Natural killer cell (primary cell): ENCODE results near the gene STK32C. TPM values are rescaled to one million over a fixed set of nuclear protein-coding genes. Genes with fewer than 3 reads are reported as not detected.

Source experiments
- ATAC-seq, 3 donors: fragments of 150-1000 bp in 2 of 3; fragments of 200-7000 bp in 1 of 3; cut with Tn5 transposase; 1 replicate in 1 of 3; 2 replicates in 2 of 3; pipeline ENCODE4 v1.10.0; 2021; ENCODE audit warnings: mild to moderate bottlenecking in 2 of 3, moderate library complexity in 2 of 3
- DNase-seq, 2 donors: peaks; one replicate each; pipeline versions ENCODE4 v3.0.0 to v3.0.0-alpha.2; 2013 to 2021; ENCODE audit warnings: mixed read lengths in 1 of 2
- H3K27ac ChIP-seq: one replicate; pipeline ENCODE4 v1.5.1; 2013; ENCODE audit warnings: mild to moderate bottlenecking, low read length
- H3K27me3 ChIP-seq: one replicate; pipeline ENCODE4 v1.6.1; 2013; ENCODE audit warnings: low read length; ENCODE audit not compliant: control insufficient read depth, insufficient read depth
- H3K36me3 ChIP-seq: one replicate; pipeline ENCODE4 v1.6.1; 2013; ENCODE audit warnings: low read length; ENCODE audit not compliant: control insufficient read depth, insufficient read depth
- H3K4me1 ChIP-seq: one replicate; pipeline ENCODE4 v1.6.1; 2013; ENCODE audit warnings: low read length; ENCODE audit not compliant: control insufficient read depth, insufficient read depth
- H3K4me3 ChIP-seq: one replicate; pipeline ENCODE4 v1.5.1; 2013; ENCODE audit warnings: low read length
- H3K9me3 ChIP-seq: one replicate; pipeline ENCODE4 v1.6.1; 2013; ENCODE audit warnings: low read length; ENCODE audit not compliant: control insufficient read depth, insufficient read depth
- H3K27ac Mint-ChIP-seq, 2 donors: one replicate each; pipeline ENCODE4 v1.8.0; 2022; ENCODE audit warnings: mild to moderate bottlenecking in 2 of 2, mixed read lengths in 2 of 2, moderate library complexity in 1 of 2
- H3K27me3 Mint-ChIP-seq, 2 donors: one replicate each; pipeline ENCODE4 v1.8.0; 2022; ENCODE audit warnings: low read depth in 2 of 2, mixed read lengths in 2 of 2
- H3K36me3 Mint-ChIP-seq: one replicate; pipeline ENCODE4 v1.8.0; 2022; ENCODE audit warnings: mixed read lengths
- H3K4me1 Mint-ChIP-seq, 2 donors: one replicate each; pipeline ENCODE4 v1.8.0; 2022; ENCODE audit warnings: mixed read lengths in 2 of 2
- H3K4me3 Mint-ChIP-seq: one replicate; pipeline ENCODE4 v1.8.0; 2022; ENCODE audit warnings: mild to moderate bottlenecking, moderate library complexity, mixed read lengths
- H3K9me3 Mint-ChIP-seq, 2 donors: one replicate each; pipeline ENCODE4 v1.8.0; 2022; ENCODE audit warnings: mixed read lengths in 2 of 2
- CTCF ChIP-seq: fragments of 200-600 bp; IDR thresholded peaks from one replicate; pipeline ENCODE4 v1.8.0; 2022; ENCODE audit warnings: antibody characterized with exemption
- WGBS: methylation state at CpG from one replicate; pipeline ENCODE4 v1.1.7; 2013; ENCODE audit warnings: missing lambda C conversion rate; ENCODE audit not compliant: insufficient coverage; 5-methylcytosine and 5-hydroxymethylcytosine counted together
- intact Hi-C: fragments of 100-400 bp; cut with micrococcal nuclease; formaldehyde crosslinking; loops from one replicate; pipeline ENCODE4 v1.14.2; 2022
- total RNA-seq, 4 donors: library from RNA; stranded (reverse); fragments of 120-200 nt in 1 of 4; gene quantifications; one replicate each; pipeline versions ENCODE4 v1.2.3 to v1.2.4, GENCODE V29; 2013 to 2022

STK32C gene
- total RNA-seq, 3 donors from 2014 or later (not counting 1 experiment from before 2014, with no cell fraction given): 12.7 to 22.1 (median 17.9) TPM

- H3K9me3 Mint-ChIP-seq: no peaks in the 10 kb centered on the region
Observed at GRCh38 chr10:132212816-132213215, 94.9 kb downstream of the STK32C start.

DNA sequence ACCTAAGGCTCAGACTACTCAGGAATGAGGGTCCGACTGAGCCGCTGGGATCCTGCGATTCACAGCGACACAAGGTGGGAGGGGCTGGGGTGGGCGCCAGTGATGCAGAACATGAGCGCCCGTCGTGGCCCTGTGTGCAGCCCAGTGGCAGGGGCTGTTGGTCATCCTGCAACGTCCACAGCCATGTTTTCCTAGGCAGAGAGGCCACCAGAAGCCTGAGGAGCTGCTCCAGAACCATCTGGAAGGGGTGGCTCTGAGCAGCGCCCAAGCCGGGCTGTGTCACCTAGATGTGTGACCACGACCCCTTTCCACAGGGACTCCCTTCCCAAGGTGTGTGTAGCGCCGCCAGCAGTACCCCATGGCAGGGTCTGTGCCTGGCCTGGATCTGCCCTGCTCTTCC lies 96.5 kb downstream of the STK32C start:
- no peak for TF ChIP-seq CTCF
- WGBS: 94% methylated on average over 14 of the region's 14 CpGs
- Mint-ChIP-seq H3K36me3 (no peaks in the 10 kb centered on the region), H3K27me3 (no peaks in the 10 kb centered on the region), H3K27ac (no peak overlapping the region), H3K4me1 (no peaks in the 10 kb centered on the region), H3K9me3 (no peaks in the 10 kb centered on the region), H3K4me3 (no peak overlapping the region)
- Histone ChIP-seq H3K27me3 (no peaks in the 10 kb centered on the region), H3K4me3 (no peak overlapping the region), H3K27ac (no peak overlapping the region), H3K36me3 (no peaks in the 10 kb centered on the region), H3K9me3 (peaks cover under 1% of the 10 kb centered on the region), H3K4me1 (no peaks in the 10 kb centered on the region)
- intact Hi-C loops: no loop called here
- no peak for ATAC-seq
- no peak for DNase-seq

More at GRCh38 chr10:132212816-132213215, 94.9 kb downstream of the STK32C start:
- Mint-ChIP-seq H3K4me3 (no peak overlapping the region), H3K36me3 (no peaks in the 10 kb centered on the region), H3K27me3 (no peaks in the 10 kb centered on the region), H3K27ac (no peak overlapping the region), H3K4me1 (no peaks in the 10 kb centered on the region)
- 96% methylated on average over 9 of the region's 9 CpGs for WGBS
- no peak for DNase-seq
- H3K4me1 ChIP-seq: no peaks in the 10 kb centered on the region
- TF ChIP-seq CTCF: no peak
- H3K36me3 ChIP-seq: no peaks in the 10 kb centered on the region
- no peak overlapping the region for H3K27ac ChIP-seq
- H3K4me3 ChIP-seq: no peak overlapping the region
- intact Hi-C loops: no loop called here
- no peaks in the 10 kb centered on the region for H3K27me3 ChIP-seq
- ATAC-seq: no peak
- H3K9me3 ChIP-seq: peaks cover 14% of the 10 kb centered on the region

GRCh38 chr10:132210766-132211165 lies 97.0 kb downstream of the STK32C start:
- Mint-ChIP-seq H3K27ac (no peak overlapping the region), H3K9me3 (no peaks in the 10 kb centered on the region), H3K4me1 (no peaks in the 10 kb centered on the region), H3K27me3 (no peaks in the 10 kb centered on the region), H3K36me3 (no peaks in the 10 kb centered on the region), H3K4me3 (no peak overlapping the region)
- Histone ChIP-seq H3K36me3 (no peaks in the 10 kb centered on the region), H3K4me1 (no peaks in the 10 kb centered on the region), H3K27me3 (no peaks in the 10 kb centered on the region), H3K4me3 (no peak overlapping the region), H3K27ac (no peak overlapping the region), H3K9me3 (no peaks in the 10 kb centered on the region)
- 92% methylated on average over 14 of the region's 14 CpGs for WGBS
- intact Hi-C loops: no loop called here
- DNase-seq (no peak), ATAC-seq (no peak)
- no peak for TF ChIP-seq CTCF

- H3K27ac Mint-ChIP-seq: no peak overlapping the region
- no peak for TF ChIP-seq CTCF
- 95% methylated on average over 23 of the region's 23 CpGs for WGBS
- no peaks in the 10 kb centered on the region for H3K9me3 Mint-ChIP-seq
- intact Hi-C loops: no loop called here
- Histone ChIP-seq H3K9me3 (no peaks in the 10 kb centered on the region), H3K4me1 (no peaks in the 10 kb centered on the region), H3K27me3 (no peaks in the 10 kb centered on the region), H3K27ac (no peak overlapping the region), H3K4me3 (no peak overlapping the region), H3K36me3 (no peaks in the 10 kb centered on the region)
- H3K4me3 Mint-ChIP-seq: no peak overlapping the region
- H3K4me1 Mint-ChIP-seq: no peaks in the 10 kb centered on the region
- no peaks in the 10 kb centered on the region for H3K36me3 Mint-ChIP-seq
- ATAC-seq (no peak), DNase-seq (no peak)
- no peaks in the 10 kb centered on the region for H3K27me3 Mint-ChIP-seq
Observed at GRCh38 chr10:132209978-132210530, 97.7 kb downstream of the STK32C start.
